Measurements from ENCODE around the gene RNF180. TPM values are rescaled to one million over a fixed set of nuclear protein-coding genes. Genes with fewer than 3 reads are reported as not detected.
A peak's percentile ranks its signal among the peaks of the same experiment; 100 is the strongest.
"Not testable (repeated sequence)": the region's sequence is repeated elsewhere in the genome, so short reads cannot be mapped to it uniquely, and the experiment has no call there.

The RNF180 gene
- total RNA-seq, 1 experiment from 2014 or later, result 0.10 TPM

GRCh38 chr5:64210866-64211265 is 45.2 kb downstream of the RNF180 start:
- Histone ChIP-seq H3K27me3 (no peaks in the 10 kb centered on the region), H3K36me3 (no peaks in the 10 kb centered on the region), H3K9me3 (no peaks in the 10 kb centered on the region), H3K4me3 (no peak overlapping the region)
- peak; percentile 39 for DNase-seq

DNA sequence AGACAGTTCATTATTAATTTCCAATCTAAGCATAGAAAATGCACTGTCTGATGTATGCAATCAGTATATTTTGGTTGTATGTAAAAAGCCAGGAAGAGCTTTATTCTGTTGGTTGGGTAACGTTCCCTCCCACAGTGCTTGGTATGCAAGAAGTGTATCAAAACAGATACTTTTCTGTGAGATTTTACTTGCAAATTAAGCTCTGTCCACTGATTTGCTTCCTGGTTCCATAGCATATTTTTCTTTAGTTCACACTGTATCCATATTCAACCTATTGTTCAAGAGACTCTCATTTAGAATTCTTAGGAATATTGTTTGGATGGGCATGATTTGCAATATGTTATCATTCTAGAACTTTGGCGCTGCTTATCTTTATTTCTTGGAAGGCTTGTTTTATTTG is 47.4 kb downstream of the RNF180 start:
- no peaks in the 10 kb centered on the region for H3K27me3 ChIP-seq
- H3K4me3 ChIP-seq, result no peak overlapping the region
- DNase-seq, result no peak
- no peaks in the 10 kb centered on the region for H3K36me3 ChIP-seq
- no peaks in the 10 kb centered on the region for H3K9me3 ChIP-seq

DNA sequence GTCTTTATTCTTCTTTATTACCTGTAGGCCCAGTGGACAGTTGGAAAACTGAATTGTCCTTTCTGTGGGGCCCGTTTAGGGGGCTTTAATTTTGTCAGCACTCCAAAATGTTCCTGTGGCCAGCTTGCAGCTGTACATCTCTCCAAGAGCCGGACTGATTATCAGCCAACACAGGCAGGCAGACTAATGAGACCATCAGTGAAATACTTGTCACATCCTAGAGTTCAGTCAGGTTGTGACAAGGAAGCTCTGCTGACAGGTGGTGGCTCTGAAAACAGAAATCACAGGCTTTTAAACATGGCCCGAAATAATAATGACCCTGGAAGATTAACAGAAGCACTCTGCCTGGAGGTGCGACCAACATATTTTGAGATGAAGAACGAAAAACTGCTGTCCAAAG is 47.9 kb downstream of the RNF180 start:
- no peaks in the 10 kb centered on the region for H3K27me3 ChIP-seq
- no peak for DNase-seq
- H3K4me3 ChIP-seq, result no peak overlapping the region
- H3K9me3 ChIP-seq, result no peaks in the 10 kb centered on the region
- H3K36me3 ChIP-seq, result no peaks in the 10 kb centered on the region

- H3K4me3 ChIP-seq, result no peak overlapping the region
- H3K9me3 ChIP-seq, result no peaks in the 10 kb centered on the region
- no peaks in the 10 kb centered on the region for H3K27me3 ChIP-seq
- no peaks in the 10 kb centered on the region for H3K36me3 ChIP-seq
- no peak for DNase-seq
Measured at GRCh38 chr5:64214132-64214531, 48.5 kb downstream of the RNF180 start.

DNA sequence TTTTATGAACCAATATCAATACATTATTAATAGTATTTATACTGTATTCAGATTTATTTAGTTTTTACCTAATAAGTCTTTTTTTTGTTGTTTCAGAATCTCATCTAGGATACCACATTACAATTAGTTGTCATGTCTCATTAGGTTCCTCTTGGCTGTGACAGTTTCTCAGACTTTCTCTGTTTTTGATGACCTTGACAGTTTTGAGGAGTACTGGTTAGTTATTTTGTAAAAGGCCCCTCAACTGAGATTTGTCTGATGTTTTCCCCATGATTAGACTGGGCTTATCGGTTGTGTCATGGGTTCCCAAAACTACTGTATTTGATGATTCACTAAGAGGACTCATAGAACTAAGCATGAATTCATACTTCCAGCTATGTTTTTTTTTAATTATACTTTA is 56.3 kb downstream of the RNF180 start:
- no peaks in the 10 kb centered on the region for H3K27me3 ChIP-seq
- H3K9me3 ChIP-seq, result no peaks in the 10 kb centered on the region
- no peak overlapping the region for H3K4me3 ChIP-seq
- H3K36me3 ChIP-seq, result no peaks in the 10 kb centered on the region
- no peak for DNase-seq

GRCh38 chr5:64225286-64225981 is 59.8 kb downstream of the RNF180 start:
- H3K36me3 ChIP-seq, H3K4me3 ChIP-seq: not testable (repeated sequence)

GRCh38 chr5:64227131-64227537 is 61.5 kb downstream of the RNF180 start:
- not testable (repeated sequence) for DNase-seq

More at GRCh38 chr5:64225286-64225981, 59.8 kb downstream of the RNF180 start:
- not testable (repeated sequence) for H3K9me3 ChIP-seq, H3K27me3 ChIP-seq, DNase-seq

DNA sequence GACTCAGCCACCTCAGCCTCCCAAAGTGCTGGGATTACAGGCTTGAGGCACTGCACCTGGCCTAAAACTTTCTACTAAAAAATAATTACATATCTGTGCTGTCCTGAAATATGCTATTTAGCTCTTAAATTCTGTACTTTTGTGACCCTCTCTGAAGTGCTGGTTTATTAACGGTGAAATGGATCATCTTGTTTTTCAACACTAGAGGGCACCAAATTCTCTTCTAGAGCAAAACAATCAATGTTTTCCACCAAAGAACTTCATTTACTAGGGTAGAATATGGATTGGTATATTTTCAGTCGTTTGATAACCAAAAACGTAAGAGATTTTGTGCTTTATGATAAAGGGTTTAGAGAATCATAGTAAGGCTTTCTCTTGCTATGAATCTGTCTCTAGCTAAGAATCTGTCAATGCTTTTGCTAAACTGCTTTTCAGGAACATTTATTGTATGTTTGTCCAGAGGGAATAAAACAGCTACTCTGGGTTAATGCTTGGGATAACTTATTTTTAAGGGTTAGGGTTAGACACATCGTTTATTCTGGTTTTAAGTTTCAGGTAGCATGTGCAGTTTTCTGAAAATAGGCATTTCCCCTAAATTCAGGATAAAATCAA is 63.6 kb downstream of the RNF180 start:
- Histone ChIP-seq H3K4me3 (no peak overlapping the region), H3K27me3 (no peaks in the 10 kb centered on the region), H3K9me3 (no peaks in the 10 kb centered on the region), H3K36me3 (no peaks in the 10 kb centered on the region)
- DNase-seq, result no peak

More at GRCh38 chr5:64227131-64227537, 61.5 kb downstream of the RNF180 start:
- not testable (repeated sequence) for H3K27me3 ChIP-seq, H3K9me3 ChIP-seq, H3K36me3 ChIP-seq, H3K4me3 ChIP-seq

GRCh38 chr5:64260756-64261155 is 95.1 kb downstream of the RNF180 start:
- Histone ChIP-seq H3K4me3 (no peak overlapping the region), H3K27me3 (no peaks in the 10 kb centered on the region), H3K9me3 (no peaks in the 10 kb centered on the region), H3K36me3 (no peaks in the 10 kb centered on the region)
- DNase-seq, result no peak

DNA sequence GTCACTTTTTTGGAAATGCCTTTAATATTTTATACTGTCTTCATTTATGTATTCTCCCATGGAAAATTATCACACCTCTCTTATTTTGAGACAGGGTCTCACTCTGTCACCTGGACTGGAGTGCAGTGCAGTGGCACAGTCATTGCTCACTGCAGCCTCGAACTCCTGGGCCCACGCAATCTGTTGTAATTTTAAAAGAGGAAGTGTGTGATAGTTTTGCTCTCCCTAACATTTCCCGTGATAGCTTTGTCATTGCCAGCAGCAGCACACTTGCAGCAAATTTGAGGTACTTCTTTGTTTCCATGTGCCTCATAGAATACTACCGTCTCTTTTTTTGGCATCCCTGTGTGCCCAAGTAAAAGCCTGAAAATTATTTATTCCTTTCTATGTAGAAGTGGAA is 103.5 kb downstream of the RNF180 start:
- H3K36me3 ChIP-seq, result no peaks in the 10 kb centered on the region
- no peaks in the 10 kb centered on the region for H3K9me3 ChIP-seq
- no peak for DNase-seq
- no peak overlapping the region for H3K4me3 ChIP-seq
- H3K27me3 ChIP-seq, result no peaks in the 10 kb centered on the region

DNA sequence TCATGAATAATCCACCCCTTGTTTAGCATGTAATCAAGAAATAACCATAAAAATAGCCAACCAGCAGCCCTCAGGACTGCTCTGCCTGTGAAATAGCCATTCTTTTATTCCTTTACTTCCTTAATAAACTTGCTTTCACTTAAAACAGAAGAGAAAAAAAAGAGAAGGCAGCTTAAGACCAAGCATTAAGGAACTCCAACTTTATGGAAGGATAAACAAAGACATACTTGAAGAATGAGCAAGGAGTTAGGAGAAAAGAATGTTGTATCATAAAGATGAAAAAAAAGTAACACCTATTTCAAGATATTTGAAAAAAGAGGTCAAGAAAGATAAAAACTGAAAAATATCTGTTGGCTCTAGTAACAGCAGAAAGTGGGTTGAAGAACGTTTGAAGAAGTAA is 107.6 kb downstream of the RNF180 start:
- no peaks in the 10 kb centered on the region for H3K27me3 ChIP-seq
- no peak overlapping the region for H3K4me3 ChIP-seq
- H3K36me3 ChIP-seq, result no peaks in the 10 kb centered on the region
- no peak for DNase-seq
- H3K9me3 ChIP-seq, result no peaks in the 10 kb centered on the region

- Histone ChIP-seq H3K9me3 (no peaks in the 10 kb centered on the region), H3K4me3 (no peak overlapping the region), H3K27me3 (no peaks in the 10 kb centered on the region), H3K36me3 (no peaks in the 10 kb centered on the region)
- no peak for DNase-seq
Measured at GRCh38 chr5:64285188-64286130, 119.8 kb downstream of the RNF180 start.

DNA sequence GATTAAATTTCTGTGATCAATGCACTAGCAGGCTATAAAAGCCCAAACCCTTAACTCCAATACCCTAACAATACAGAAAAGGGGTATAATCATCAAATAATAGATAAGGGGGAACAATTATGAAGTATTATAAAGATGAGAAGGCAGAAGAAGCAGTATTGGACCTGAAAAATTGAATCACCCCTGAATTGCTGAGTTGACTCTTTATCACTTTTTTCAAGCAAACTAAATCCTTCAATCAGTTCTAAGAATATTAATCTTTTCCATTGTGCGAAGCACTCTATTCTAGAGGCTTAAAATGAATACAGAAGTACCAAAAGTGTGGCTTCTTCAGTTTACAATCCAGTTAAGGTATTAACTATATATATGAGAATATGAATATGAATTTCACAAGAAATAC is 120.7 kb downstream of the RNF180 start:
- Histone ChIP-seq H3K9me3 (no peaks in the 10 kb centered on the region), H3K4me3 (no peak overlapping the region), H3K36me3 (no peaks in the 10 kb centered on the region), H3K27me3 (no peaks in the 10 kb centered on the region)
- no peak for DNase-seq

DNA sequence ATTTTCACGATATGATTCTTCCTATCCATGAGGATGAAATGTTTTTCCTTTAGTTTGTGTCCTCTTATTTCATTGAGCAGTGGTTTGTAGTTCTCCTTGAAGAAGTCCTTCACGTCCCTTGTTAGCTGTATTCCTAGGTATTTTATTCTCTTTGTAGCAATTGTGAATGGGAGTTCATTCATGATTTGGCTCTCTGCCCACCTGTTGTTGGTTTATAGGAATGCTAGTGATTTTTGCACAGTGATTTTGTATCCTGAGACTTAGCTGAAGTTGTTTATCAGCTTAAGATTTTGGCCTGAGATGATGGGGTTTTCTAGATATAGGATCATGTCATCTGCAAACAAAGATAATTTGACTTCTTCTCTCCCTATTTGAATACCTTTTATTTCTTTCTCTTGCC is 122.9 kb downstream of the RNF180 start:
- H3K36me3 ChIP-seq, H3K4me3 ChIP-seq, DNase-seq, H3K27me3 ChIP-seq, H3K9me3 ChIP-seq: not testable (repeated sequence)

- no peaks in the 10 kb centered on the region for H3K9me3 ChIP-seq
- H3K36me3 ChIP-seq, result no peaks in the 10 kb centered on the region
- no peak overlapping the region for H3K4me3 ChIP-seq
- no peaks in the 10 kb centered on the region for H3K27me3 ChIP-seq
- DNase-seq, result no peak
Measured at GRCh38 chr5:64292611-64293215, 127.1 kb downstream of the RNF180 start.

DNA sequence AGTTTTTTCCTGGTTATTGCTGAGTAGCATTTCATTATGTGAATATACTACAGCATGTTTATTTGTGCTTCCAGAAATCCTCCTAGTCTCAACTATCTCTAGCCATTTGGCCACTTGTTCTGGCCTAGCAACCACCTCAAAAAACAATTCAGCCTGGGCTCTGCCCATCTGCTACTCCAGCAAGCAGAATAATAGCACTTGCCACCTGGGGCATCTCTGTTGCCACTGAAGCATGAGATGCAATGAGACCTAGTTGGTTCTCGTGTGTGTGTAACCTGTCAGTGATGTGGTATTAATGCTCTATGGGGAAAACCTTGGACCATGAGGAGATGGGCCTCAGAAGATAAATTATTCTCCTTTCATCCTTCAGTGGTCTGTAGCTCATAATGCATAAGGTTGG is 129.5 kb downstream of the RNF180 start:
- no peak for DNase-seq
- no peaks in the 10 kb centered on the region for H3K36me3 ChIP-seq
- H3K4me3 ChIP-seq, result no peak overlapping the region

GRCh38 chr5:64298586-64298985 is 132.9 kb downstream of the RNF180 start:
- DNase-seq, result no peak
- H3K27me3 ChIP-seq, result no peaks in the 10 kb centered on the region
- no peaks in the 10 kb centered on the region for H3K36me3 ChIP-seq
- no peak overlapping the region for H3K4me3 ChIP-seq
- H3K9me3 ChIP-seq, result no peaks in the 10 kb centered on the region

More for the DNA sequence above, 129.5 kb downstream of the RNF180 start:
- Histone ChIP-seq H3K27me3 (no peaks in the 10 kb centered on the region), H3K9me3 (no peaks in the 10 kb centered on the region)
